IPS-11a (cell line): ENCODE data around the gene KDM1B.
"Not testable (repeated sequence)": the region's sequence is repeated elsewhere in the genome, so short reads cannot be mapped to it uniquely, and the experiment has no call there.

ENCODE experiments used
- H3K4me3 ChIP-seq: one replicate; pipeline ENCODE4 v1.5.1; 2013; ENCODE audit warnings: low read depth, low read length, control low read depth

The KDM1B gene

GRCh38 chr6:18227166-18227565 is 71.9 kb downstream of the KDM1B start:
- H3K4me3 ChIP-seq, result not testable (repeated sequence)

- H3K4me3 ChIP-seq, result not testable (repeated sequence)
Measured at GRCh38 chr6:18228590-18228989, 73.4 kb downstream of the KDM1B start.

DNA sequence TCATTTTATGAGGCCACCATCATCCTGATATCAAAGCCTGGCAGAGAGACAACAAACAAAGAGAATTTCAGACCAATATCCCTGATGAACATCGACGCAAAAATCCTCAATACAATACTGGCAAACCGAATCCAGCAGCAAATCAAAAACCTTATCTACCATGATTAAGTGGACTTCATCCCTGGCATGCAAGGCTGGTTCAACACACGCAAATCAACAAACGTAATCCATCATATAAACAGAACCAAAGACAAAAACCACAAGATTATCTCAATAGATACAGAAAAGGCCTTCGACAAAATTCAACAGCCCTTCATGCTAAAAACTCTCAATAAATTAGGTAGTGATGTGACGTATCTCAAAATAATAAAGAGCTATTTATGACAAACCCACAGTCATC is 76.6 kb downstream of the KDM1B start:
- H3K4me3 ChIP-seq, result not testable (repeated sequence)

DNA sequence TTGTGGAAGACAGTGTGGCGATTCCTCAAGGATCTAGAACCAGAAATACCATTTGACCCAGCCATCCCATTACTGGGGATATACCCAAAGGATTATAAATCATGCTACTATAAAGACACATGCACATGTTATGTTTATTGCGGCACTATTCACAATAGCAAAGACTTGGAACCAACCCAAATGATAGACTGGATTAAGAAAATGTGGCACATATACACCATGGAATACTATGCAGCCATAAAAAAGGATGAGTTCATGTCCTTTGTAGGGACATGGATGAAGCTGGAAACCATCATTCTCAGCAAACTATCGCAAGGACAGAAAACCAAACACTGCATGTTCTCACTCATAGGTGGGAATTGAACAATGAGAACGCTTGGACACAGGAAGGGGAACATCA is 78.5 kb downstream of the KDM1B start:
- not testable (repeated sequence) for H3K4me3 ChIP-seq

- no peak overlapping the region for H3K4me3 ChIP-seq
Measured at GRCh38 chr6:18234564-18234963, 79.3 kb downstream of the KDM1B start.

DNA sequence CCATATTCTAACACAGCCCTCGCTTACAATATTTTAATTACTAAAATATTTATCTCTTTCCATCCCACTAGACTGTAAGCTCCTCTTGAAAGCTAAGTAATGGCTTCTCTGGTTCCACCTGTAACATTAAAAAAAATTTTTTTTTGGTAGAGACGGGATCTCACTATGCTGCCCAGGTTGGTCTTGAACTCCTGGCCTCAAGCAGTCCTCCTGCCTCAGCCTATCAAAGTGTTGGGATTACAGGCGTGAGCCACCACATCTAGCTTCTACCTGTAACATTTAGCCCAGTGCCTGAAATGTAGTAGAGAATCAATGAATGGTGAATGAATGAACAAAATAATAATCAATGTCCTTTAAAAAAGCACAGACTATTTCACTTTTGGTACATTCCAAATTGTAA is 80.3 kb downstream of the KDM1B start:
- H3K4me3 ChIP-seq, result no peak overlapping the region

- no peak overlapping the region for H3K4me3 ChIP-seq
Measured at GRCh38 chr6:18237167-18237566, 81.9 kb downstream of the KDM1B start.

- H3K4me3 ChIP-seq, result no peak overlapping the region
Measured at GRCh38 chr6:18240230-18240629, 85.0 kb downstream of the KDM1B start.

DNA sequence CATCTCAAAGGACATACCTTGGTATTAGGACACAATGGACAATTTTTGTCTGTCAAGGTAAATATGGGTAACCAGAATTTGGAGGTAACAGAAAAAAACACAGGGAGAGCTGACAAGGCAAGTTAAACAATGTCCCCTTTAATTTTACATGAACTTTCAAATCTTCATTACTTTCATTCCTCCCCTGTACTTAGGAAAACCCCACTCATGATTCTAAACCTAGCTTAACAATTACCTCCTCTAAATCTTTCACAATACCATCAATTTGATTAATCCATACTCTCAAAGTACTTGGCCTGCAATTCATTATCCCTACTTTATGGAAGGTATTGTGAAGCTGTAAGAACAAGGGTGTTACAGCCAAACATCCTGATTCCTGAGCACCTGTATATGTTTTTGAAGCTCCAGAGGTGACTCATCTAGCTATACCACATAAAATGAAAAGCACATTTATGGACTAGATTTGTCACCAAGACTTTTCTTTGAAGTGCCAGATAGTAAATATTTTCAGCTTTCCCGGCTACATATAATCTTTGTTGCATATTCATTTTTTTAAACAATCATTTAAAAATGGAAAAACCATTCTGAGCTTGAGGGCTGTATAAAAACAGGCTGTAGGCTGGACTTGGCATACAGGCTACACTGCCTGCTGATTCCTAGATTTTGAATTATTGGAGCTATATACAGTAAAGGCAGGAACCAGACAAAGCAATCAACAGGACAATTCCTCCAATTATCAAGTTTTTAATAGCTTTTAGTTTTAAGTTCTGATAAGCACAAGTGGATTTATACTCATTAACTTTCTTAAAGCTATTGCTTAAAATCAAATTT is 86.2 kb downstream of the KDM1B start:
- H3K4me3 ChIP-seq, result no peak overlapping the region

GRCh38 chr6:18242062-18242851 is 87.0 kb downstream of the KDM1B start:
- no peak overlapping the region for H3K4me3 ChIP-seq

- H3K4me3 ChIP-seq, result no peak overlapping the region
Measured at GRCh38 chr6:18243302-18243893, 88.2 kb downstream of the KDM1B start.

- no peak overlapping the region for H3K4me3 ChIP-seq
Measured at GRCh38 chr6:18244251-18244650, 89.0 kb downstream of the KDM1B start.

DNA sequence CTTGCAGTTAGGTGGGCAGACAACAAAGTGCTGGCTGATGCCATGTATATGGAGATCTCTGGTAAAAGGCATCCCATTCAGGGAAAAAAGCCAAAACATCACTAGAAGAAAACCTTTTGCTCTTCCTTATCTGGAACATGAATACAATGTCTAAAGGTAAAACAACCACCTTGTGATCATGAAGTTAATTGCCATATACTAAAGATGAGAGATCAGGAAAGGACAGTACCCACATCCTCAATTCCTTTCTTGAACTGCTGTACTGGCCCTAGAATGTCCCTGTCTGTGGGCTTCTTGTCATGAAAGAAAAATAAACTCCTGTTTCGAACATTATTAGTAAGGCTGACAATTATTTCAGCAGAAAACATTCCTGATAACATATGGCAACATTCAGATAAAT is 89.9 kb downstream of the KDM1B start:
- H3K4me3 ChIP-seq, result no peak overlapping the region

GRCh38 chr6:18245642-18246041 is 90.4 kb downstream of the KDM1B start:
- no peak overlapping the region for H3K4me3 ChIP-seq

DNA sequence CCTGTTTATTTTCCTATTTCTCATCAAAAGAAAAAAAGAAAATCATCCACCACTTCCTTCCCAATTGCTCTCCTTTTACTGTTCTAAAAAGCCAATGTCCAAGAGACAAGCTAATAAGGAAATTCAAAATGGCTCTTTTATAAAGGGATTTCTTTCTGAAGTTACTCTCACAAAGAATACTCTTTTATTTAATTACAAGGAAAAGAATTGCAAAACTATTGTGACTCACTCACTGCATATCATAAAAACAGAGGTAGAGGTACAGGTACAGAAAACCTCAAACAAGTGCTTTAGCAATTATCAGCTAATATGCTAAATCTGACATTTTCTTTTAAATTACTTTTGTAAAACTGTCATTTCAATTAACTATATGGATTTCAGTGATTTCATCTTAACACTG is 91.0 kb downstream of the KDM1B start:
- no peak overlapping the region for H3K4me3 ChIP-seq

DNA sequence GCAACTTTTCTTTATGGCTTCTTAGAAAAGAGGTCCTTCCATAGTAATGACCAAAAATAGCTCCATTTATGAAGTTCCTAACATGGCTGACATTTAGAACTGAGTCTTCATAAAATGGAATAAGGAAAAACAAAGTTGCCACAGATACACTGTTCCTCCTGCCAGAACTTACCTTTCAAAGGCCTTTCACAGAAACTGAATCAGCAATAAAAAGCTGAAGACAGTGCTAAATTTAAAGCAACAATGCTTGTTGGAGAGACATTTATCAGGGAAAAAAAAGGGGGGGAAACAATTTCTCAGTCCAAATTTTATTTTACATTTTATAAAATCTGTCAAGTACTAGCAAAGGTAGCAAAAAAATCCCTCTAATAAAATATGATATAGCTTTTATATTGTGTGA is 91.8 kb downstream of the KDM1B start:
- H3K4me3 ChIP-seq, result no peak overlapping the region

DNA sequence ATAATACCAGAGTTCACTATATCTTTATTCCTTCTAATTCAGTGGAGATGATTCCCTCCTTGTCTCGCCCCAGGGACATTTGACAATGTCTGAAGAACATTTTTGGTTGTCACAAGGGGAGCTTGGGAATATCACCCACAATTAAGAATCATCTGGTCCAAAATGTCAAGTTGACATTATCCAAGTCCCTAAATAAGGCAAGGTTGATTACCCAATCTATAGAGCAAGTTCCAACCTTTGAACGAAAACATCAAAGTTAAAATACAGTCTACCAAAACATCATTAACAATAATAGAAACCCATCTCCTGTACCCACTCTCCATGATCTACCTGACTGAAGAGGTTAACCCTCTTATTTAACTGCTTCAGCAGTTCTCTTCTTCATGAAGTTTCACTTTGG is 93.5 kb downstream of the KDM1B start:
- H3K4me3 ChIP-seq, result no peak overlapping the region

- no peak overlapping the region for H3K4me3 ChIP-seq
Measured at GRCh38 chr6:18249271-18249670, 94.0 kb downstream of the KDM1B start.

DNA sequence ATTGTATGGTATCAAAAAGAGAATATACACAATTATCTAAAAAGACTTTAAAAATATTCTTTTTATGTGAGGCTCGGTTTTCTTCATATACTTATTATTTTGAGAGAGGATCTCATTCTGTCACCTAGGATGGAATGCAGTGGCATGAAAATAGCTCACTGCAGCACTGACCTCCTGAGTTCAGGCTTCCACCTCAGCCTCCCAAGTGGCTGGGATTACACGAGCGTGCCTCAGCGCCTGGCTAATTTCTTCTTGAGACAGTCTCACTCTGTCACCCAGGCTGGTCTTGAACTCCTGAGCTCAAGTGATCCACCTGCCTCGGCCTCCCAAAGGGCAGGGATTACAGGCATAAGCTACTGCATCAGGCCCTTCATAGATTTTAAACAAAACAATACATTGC is 98.4 kb downstream of the KDM1B start:
- no peak overlapping the region for H3K4me3 ChIP-seq

DNA sequence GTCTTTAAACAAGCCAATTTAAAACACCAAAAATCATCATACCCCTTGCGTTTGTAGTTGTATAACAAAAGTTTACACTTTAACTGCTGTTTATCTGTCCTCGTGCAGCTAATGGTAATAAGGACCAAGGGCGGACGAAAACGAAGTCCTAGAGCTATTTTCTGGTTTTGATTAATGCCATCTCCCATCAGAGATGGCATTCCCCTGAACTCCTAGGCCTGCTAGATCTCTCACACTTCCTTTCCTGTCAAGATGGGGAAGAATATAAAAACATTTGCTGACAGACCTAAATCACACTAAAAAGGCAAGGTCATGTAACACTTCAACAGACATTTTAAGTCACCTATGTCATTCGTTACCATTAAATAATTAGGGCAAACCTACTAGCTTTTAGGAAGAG is 99.6 kb downstream of the KDM1B start:
- no peak overlapping the region for H3K4me3 ChIP-seq

GRCh38 chr6:18259675-18260447 is 104.6 kb downstream of the KDM1B start:
- H3K4me3 ChIP-seq, result no peak overlapping the region
